Mesodermal cell (in vitro differentiated cells): ENCODE measurements around the gene EDDM13.

Source experiments
- H3K27ac ChIP-seq: 2 replicates; pipeline ENCODE4 v1.7.0; 2013; ENCODE audit warnings: mild to moderate bottlenecking, low read depth, low read length, moderate library complexity; ENCODE audit not compliant: severe bottlenecking
- H3K36me3 ChIP-seq: 2 replicates; pipeline ENCODE4 v1.7.1; 2013; ENCODE audit warnings: mild to moderate bottlenecking, low read length, moderate library complexity; ENCODE audit not compliant: control insufficient read depth, insufficient read depth
- H3K4me1 ChIP-seq: one replicate; pipeline ENCODE4 v1.7.1; 2013; ENCODE audit warnings: mild to moderate bottlenecking, low read length; ENCODE audit not compliant: insufficient read depth, control insufficient read depth, poor library complexity, severe bottlenecking
- H3K4me3 ChIP-seq: 2 replicates; pipeline ENCODE4 v1.7.0; 2013; ENCODE audit warnings: low read length, control low read depth, mild to moderate bottlenecking; ENCODE audit not compliant: insufficient read depth, poor library complexity, severe bottlenecking; ENCODE audit errors: extremely low read depth
- H3K9me3 ChIP-seq: 2 replicates; pipeline ENCODE4 v1.7.1; 2013; ENCODE audit warnings: mild to moderate bottlenecking, low read length, moderate library complexity; ENCODE audit not compliant: control insufficient read depth
- WGBS, 2 experiments: methylation state at CpG; one replicate each; pipeline ENCODE4 v1.1.5; 2013; ENCODE audit warnings: missing lambda C conversion rate in 2 of 2; ENCODE audit not compliant: insufficient coverage in 2 of 2; 5-methylcytosine and 5-hydroxymethylcytosine counted together

Gene EDDM13

GRCh38 chr19:56309511-56310185 lies 37.1 kb downstream of the EDDM13 start:
- Histone ChIP-seq H3K4me1 (no peaks in the 10 kb centered on the region), H3K36me3 (peaks cover 39% of the 10 kb centered on the region), H3K4me3 (no peak overlapping the region), H3K27ac (no peak overlapping the region), H3K9me3 (no peaks in the 10 kb centered on the region)
- WGBS, 2 experiments: 68 to 81% methylated on average over 7 to 10 of the region's 11 CpGs

- no peak overlapping the region for H3K4me3 ChIP-seq
- H3K27ac ChIP-seq: no peak overlapping the region
- no peaks in the 10 kb centered on the region for H3K4me1 ChIP-seq
- 93 to 98% methylated on average over 5 to 7 of the region's 8 CpGs for WGBS, 2 experiments
- peaks cover 38% of the 10 kb centered on the region for H3K36me3 ChIP-seq
- no peaks in the 10 kb centered on the region for H3K9me3 ChIP-seq
Measured at GRCh38 chr19:56310462-56310861, 37.9 kb downstream of the EDDM13 start.

- Histone ChIP-seq H3K4me3 (no peak overlapping the region), H3K27ac (no peak overlapping the region), H3K4me1 (no peaks in the 10 kb centered on the region), H3K9me3 (no peaks in the 10 kb centered on the region), H3K36me3 (peaks cover 38% of the 10 kb centered on the region)
- 90 to 96% methylated on average over 3 to 4 of the region's 4 CpGs for WGBS, 2 experiments
Measured at GRCh38 chr19:56312342-56312741, 39.8 kb downstream of the EDDM13 start.

- Histone ChIP-seq H3K27ac (no peak overlapping the region), H3K4me1 (no peaks in the 10 kb centered on the region)
Measured at GRCh38 chr19:56312787-56313657, 40.5 kb downstream of the EDDM13 start.

GRCh38 chr19:56314018-56314380 lies 41.5 kb downstream of the EDDM13 start:
- peak overlapping the region; percentile 59 for H3K4me3 ChIP-seq
- H3K9me3 ChIP-seq: no peaks in the 10 kb centered on the region
- peak overlapping the region; percentile 98 for H3K27ac ChIP-seq
- WGBS, 2 experiments: 0% methylated on average over 8 of the region's 9 CpGs
- H3K4me1 ChIP-seq: no peaks in the 10 kb centered on the region
- peaks cover 34% of the 10 kb centered on the region for H3K36me3 ChIP-seq

More at GRCh38 chr19:56312787-56313657, 40.5 kb downstream of the EDDM13 start:
- WGBS, 2 experiments: 87 to 93% methylated on average over 6 to 8 of the region's 10 CpGs
- no peaks in the 10 kb centered on the region for H3K9me3 ChIP-seq
- peaks cover 38% of the 10 kb centered on the region for H3K36me3 ChIP-seq
- H3K4me3 ChIP-seq: no peak overlapping the region

- peak within 1 kb of the TSS; percentile 98 for H3K27ac ChIP-seq
- peaks cover 29% of the 10 kb centered on the region for H3K36me3 ChIP-seq
- no peaks in the 10 kb centered on the region for H3K9me3 ChIP-seq
- H3K4me3 ChIP-seq: peak within 1 kb of the TSS; percentile 59
- H3K4me1 ChIP-seq: no peaks in the 10 kb centered on the region
- WGBS, 2 experiments: 0% methylated on average over 34 to 44 of the region's 47 CpGs
Measured at GRCh38 chr19:56314381-56315076, 42.0 kb downstream of the EDDM13 start, which contains the start of gene ZSCAN5A. Gene ZSCAN5A, minus strand, starts transcription at chr19:56314839. Its CDS starts 89,793 bp downstream, at chr19:56225046.

- Histone ChIP-seq H3K27ac (peak overlapping the region; percentile 98), H3K36me3 (peaks cover 22% of the 10 kb centered on the region), H3K9me3 (no peaks in the 10 kb centered on the region), H3K4me1 (no peaks in the 10 kb centered on the region), H3K4me3 (peak overlapping the region; percentile 59)
- WGBS, 2 experiments: 1 to 2% methylated on average over 29 to 30 of the region's 37 CpGs
Measured at GRCh38 chr19:56315077-56315828, 42.7 kb downstream of the EDDM13 start.

- H3K4me3 ChIP-seq: no peak overlapping the region
- no peak overlapping the region for H3K27ac ChIP-seq
- H3K9me3 ChIP-seq: no peaks in the 10 kb centered on the region
- H3K4me1 ChIP-seq: no peaks in the 10 kb centered on the region
- WGBS, 2 experiments: 93 to 94% methylated on average over 4 to 5 of the region's 5 CpGs
- peaks cover 7% of the 10 kb centered on the region for H3K36me3 ChIP-seq
Measured at GRCh38 chr19:56316728-56317127, 44.2 kb downstream of the EDDM13 start.

GRCh38 chr19:56317749-56318148 lies 45.2 kb downstream of the EDDM13 start:
- Histone ChIP-seq H3K36me3 (no peaks in the 10 kb centered on the region), H3K9me3 (no peaks in the 10 kb centered on the region), H3K4me3 (no peak overlapping the region), H3K4me1 (no peaks in the 10 kb centered on the region), H3K27ac (no peak overlapping the region)
- 33 to 67% methylated on average over 1 to 2 of the region's 2 CpGs for WGBS, 2 experiments

GRCh38 chr19:56319991-56320390 lies 47.4 kb downstream of the EDDM13 start:
- H3K4me3 ChIP-seq: no peak overlapping the region
- no peaks in the 10 kb centered on the region for H3K4me1 ChIP-seq
- no peak overlapping the region for H3K27ac ChIP-seq
- WGBS, 2 experiments: 80 to 86% methylated on average over 1 to 3 of the region's 3 CpGs
- H3K9me3 ChIP-seq: peaks cover 3% of the 10 kb centered on the region
- no peaks in the 10 kb centered on the region for H3K36me3 ChIP-seq
